Bronchial epithelial cell (primary cell): ENCODE data around the gene MPZL1. TPM values are rescaled to one million over a fixed set of nuclear protein-coding genes. Genes with fewer than 3 reads are reported as not detected.

Experiments used
- DNase-seq: peaks from one replicate; pipeline ENCODE4 v3.0.0-alpha.2; 2010; ENCODE audit warnings: low read depth
- FAIRE-seq: peaks from 2 replicates; lab custom pipeline; 2011; peaks lifted over from hg19 to GRCh38; lab: Jason Lieb, UNC
- H3K27me3 ChIP-seq: 2 replicates; pipeline ENCODE4 v1.5.1; 2011; ENCODE audit warnings: low read length; ENCODE audit not compliant: control insufficient read depth, insufficient read depth
- H3K36me3 ChIP-seq: 2 replicates; pipeline ENCODE4 v1.5.1; 2011; ENCODE audit warnings: low read length; ENCODE audit not compliant: control insufficient read depth, insufficient read depth
- H3K4me3 ChIP-seq: 2 replicates; pipeline ENCODE4 v1.5.1; 2011; ENCODE audit warnings: mild to moderate bottlenecking, low read depth, low read length, control low read depth
- total RNA-seq: library from RNA; depleted of rRNA; stranded (reverse); fragments of >200 nt; gene quantifications from 2 replicates; pipeline ENCODE4 v1.2.1, GENCODE V29; 2014
- TF ChIP-seq, protein P1 (sequence below): IDR thresholded peaks from 2 replicates; pipeline ENCODE4 v1.5.1; 2011; ENCODE audit warnings: mild to moderate bottlenecking, moderate library complexity, low read length, control low read depth, inconsistent platforms; ENCODE audit not compliant: insufficient read depth, severe bottlenecking

MPZL1 gene
- total RNA-seq, 1 donor from 2014 or later, result 95.6 TPM

DNA sequence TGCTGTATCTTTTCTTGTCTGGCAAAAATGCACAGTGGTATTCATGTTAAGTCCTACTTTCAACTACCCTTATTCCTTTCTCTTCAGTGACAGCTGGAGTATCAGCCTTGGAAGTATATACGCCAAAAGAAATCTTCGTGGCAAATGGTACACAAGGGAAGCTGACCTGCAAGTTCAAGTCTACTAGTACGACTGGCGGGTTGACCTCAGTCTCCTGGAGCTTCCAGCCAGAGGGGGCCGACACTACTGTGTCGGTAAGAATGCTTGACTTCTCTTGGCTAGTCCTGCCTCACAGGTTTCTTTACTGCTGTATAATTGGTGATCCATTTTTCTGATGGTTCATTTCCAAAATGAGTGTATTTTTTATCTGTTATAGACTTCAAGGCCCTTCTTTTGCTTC is 43.7 kb downstream of the MPZL1 start:
- no peaks in the 10 kb centered on the region for H3K27me3 ChIP-seq
- DNase-seq (no peak), FAIRE-seq (no peak)
- peaks cover 9% of the 10 kb centered on the region for H3K36me3 ChIP-seq
- no peak overlapping the region for H3K4me3 ChIP-seq
- TF ChIP-seq, protein P1, sequence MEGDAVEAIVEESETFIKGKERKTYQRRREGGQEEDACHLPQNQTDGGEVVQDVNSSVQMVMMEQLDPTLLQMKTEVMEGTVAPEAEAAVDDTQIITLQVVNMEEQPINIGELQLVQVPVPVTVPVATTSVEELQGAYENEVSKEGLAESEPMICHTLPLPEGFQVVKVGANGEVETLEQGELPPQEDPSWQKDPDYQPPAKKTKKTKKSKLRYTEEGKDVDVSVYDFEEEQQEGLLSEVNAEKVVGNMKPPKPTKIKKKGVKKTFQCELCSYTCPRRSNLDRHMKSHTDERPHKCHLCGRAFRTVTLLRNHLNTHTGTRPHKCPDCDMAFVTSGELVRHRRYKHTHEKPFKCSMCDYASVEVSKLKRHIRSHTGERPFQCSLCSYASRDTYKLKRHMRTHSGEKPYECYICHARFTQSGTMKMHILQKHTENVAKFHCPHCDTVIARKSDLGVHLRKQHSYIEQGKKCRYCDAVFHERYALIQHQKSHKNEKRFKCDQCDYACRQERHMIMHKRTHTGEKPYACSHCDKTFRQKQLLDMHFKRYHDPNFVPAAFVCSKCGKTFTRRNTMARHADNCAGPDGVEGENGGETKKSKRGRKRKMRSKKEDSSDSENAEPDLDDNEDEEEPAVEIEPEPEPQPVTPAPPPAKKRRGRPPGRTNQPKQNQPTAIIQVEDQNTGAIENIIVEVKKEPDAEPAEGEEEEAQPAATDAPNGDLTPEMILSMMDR, result no peak

DNA sequence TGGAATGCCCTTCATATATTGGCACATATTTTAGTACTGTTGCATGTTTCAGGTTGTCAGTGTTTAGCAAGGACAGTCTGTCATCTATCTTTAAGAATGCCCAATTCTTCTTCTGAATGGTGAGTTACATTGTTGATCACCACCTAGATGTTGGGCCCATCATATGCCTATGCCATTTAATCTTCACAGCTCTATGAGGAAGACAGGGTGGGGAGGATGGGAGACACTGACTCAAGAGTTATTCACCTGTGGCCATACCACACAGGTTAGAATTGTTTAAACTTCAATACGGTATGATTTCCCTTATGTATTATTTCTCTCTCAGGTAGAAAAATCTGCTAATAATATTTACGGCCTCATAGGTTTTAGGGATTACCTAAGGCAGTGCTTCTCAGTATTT is 44.8 kb downstream of the MPZL1 start:
- FAIRE-seq, result no peak
- Histone ChIP-seq H3K36me3 (peaks cover 9% of the 10 kb centered on the region), H3K4me3 (no peak overlapping the region), H3K27me3 (no peaks in the 10 kb centered on the region)
- TF ChIP-seq, protein P1, result no peak
- DNase-seq, result peak; percentile 47

DNA sequence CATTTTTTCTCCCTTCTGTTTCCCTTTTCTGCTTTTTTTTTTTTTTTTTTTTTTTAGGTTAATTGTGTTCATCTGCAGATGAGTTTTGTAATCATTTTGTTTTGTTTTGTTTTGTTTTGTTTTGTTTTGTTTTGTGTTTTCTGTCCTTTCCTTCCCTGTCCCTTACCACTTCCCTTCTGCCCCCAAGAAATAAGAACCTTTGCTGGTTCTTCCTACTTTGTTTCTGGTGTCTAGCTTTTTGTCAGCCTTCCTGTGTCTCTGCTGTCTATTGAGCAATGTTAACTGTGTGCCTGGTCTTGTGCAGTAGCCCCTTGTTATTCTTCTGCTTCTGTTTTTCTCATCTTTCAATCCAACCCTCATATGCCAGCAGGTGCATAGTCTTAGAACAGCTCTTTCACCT is 46.0 kb downstream of the MPZL1 start:
- peaks cover 11% of the 10 kb centered on the region for H3K36me3 ChIP-seq
- TF ChIP-seq, protein P1, result no peak
- FAIRE-seq (no peak), DNase-seq (no peak)
- H3K27me3 ChIP-seq, result no peaks in the 10 kb centered on the region
- no peak overlapping the region for H3K4me3 ChIP-seq

DNA sequence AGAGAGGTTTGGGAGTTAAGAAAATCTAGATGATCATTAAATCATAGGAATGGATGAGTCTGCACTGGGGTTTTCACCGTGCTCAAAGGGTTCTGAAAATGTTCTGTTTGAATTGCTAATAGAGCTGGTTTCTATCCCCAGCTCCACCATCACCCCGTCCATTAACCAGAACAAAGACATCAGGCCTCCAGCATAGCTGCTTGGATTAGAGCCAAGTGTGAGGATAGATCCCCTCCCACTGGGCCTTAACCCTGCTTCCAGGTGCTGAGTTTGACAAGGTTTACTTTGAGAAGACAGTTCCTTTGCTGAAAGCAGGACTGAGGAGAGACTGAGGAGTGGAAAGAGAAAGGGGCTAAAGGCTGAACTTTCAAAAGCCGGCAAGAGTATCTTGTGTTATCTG is 48.3 kb downstream of the MPZL1 start:
- TF ChIP-seq, protein P1, result no peak
- H3K4me3 ChIP-seq, result no peak overlapping the region
- peaks cover 11% of the 10 kb centered on the region for H3K36me3 ChIP-seq
- no peak for DNase-seq
- no peak for FAIRE-seq
- H3K27me3 ChIP-seq, result no peaks in the 10 kb centered on the region

DNA sequence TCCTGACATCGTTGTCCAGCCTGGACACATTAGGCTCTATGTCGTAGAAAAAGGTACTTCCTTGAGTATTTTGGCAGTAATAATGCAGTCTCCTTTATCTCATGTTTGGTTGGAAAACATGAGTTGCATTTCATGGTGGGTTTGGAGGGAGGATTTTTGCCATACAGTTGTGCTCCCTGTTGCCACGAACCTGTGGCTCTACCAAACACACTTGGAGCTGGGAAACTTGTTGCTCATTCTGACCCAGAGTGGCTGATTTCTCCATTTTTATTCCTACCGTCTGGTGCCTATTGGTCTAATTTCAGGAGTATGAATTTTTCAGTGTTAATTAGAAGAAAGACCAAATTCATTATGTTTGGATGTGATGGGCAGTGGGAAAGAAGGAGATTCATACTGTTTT is 50.7 kb downstream of the MPZL1 start:
- DNase-seq, result no peak
- TF ChIP-seq, protein P1, result no peak
- H3K36me3 ChIP-seq, result peaks cover 16% of the 10 kb centered on the region
- H3K27me3 ChIP-seq, result no peaks in the 10 kb centered on the region
- H3K4me3 ChIP-seq, result no peak overlapping the region
- no peak for FAIRE-seq

DNA sequence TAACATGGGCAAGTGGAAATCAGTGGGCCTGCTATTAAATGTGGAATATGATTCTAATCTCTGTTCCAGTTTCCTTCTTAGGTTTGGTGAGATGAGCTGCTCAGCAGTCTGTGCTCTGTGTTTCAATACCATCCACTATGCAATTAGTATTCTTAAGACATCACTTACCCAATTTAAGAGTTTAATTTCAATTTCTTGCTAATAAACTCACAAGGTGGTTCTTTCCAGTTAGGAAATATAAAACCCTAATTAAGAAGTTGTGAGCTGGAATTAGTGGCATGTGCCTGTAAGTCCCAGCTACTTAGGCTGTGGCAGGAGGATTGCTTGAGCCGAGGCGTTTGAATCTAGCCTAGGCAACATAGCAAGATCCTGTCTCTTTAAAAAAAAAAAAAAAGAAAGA is 51.7 kb downstream of the MPZL1 start:
- peaks cover 16% of the 10 kb centered on the region for H3K36me3 ChIP-seq
- no peak for FAIRE-seq
- H3K27me3 ChIP-seq, result no peaks in the 10 kb centered on the region
- H3K4me3 ChIP-seq, result no peak overlapping the region
- TF ChIP-seq, protein P1, result no peak
- DNase-seq, result no peak
